Ovary (tissue), 9 donors: ENCODE results near the gene CIAPIN1. TPM values are rescaled to one million over a fixed set of nuclear protein-coding genes. Genes with fewer than 3 reads are reported as not detected.

Experiments used
- DNase-seq, 5 donors: peaks; one replicate each; pipeline ENCODE4 v3.0.0-alpha.2; 2019 to 2020
- H3K27ac ChIP-seq, 2 donors: fragments of 200-600 bp; one replicate each; pipeline versions ENCODE4 v1.5.1 to v1.8.0; 2019 to 2022
- H3K27me3 ChIP-seq: fragments of 200-600 bp; one replicate; pipeline ENCODE4 v1.8.0; 2022
- H3K36me3 ChIP-seq: fragments of 200-600 bp; sonication (generic); one replicate; pipeline ENCODE4 v1.5.1; 2019
- H3K4me1 ChIP-seq: one replicate; pipeline ENCODE4 v1.8.1; 2013; ENCODE audit warnings: mild to moderate bottlenecking, moderate library complexity; ENCODE audit not compliant: insufficient read depth
- H3K4me3 ChIP-seq: fragments of 200-600 bp; sonication (generic); one replicate; pipeline ENCODE4 v1.5.1; 2017
- H3K9me3 ChIP-seq, 2 donors: fragments of 200-600 bp in 1 of 2; sonication (generic) in 1 of 2; one replicate each; pipeline versions ENCODE4 v1.5.1 to v1.8.1; 2013 to 2019; ENCODE audit warnings: mild to moderate bottlenecking in 1 of 2, moderate library complexity in 1 of 2
- EP300 ChIP-seq: sonication (generic); formaldehyde crosslinking; IDR thresholded peaks from one replicate; pipeline ENCODE4 v1.6.1; 2017; ENCODE audit warnings: antibody characterized with exemption
- POLR2A ChIP-seq: fragments of 450-650 bp; IDR thresholded peaks from one replicate; pipeline ENCODE4 v1.6.1; 2017; ENCODE audit warnings: antibody characterized with exemption, mild to moderate bottlenecking, moderate library complexity
- WGBS, 3 donors: extraction: QIAGEN DNeasy Blood & Tissue Kit in 1 of 3; methylation state at CpG; one replicate each; pipeline versions ENCODE4 v1.1.5 to v1.1.7; 2013 to 2017; 5-methylcytosine and 5-hydroxymethylcytosine counted together
- intact Hi-C, 4 donors: fragments of 100-400 bp; cut with DNase I; formaldehyde crosslinking; loops; one replicate each; pipeline versions ENCODE4 v1.11.0 to v1.15.1; 2022 to 2023
- polyA plus RNA-seq, 2 donors: library from polyadenylated mRNA; stranded (reverse); fragments of 200-250 nt in 1 of 2; fragments of 350-450 nt in 1 of 2; fragmentation: Illumina TruSeq in 1 of 2; extraction: RNeasy Lipid Tissue Mini Kit (QIAGEN cat#74804) in 1 of 2; gene quantifications; one replicate each; pipeline ENCODE4 v1.2.3, GENCODE V29; 2013 to 2014
- total RNA-seq, 7 donors: library from RNA; depleted of rRNA in 2 of 7; stranded (reverse); fragments of >200 nt in 2 of 7; fragmentation: NEBNext Ultra II Directional in 3 of 7; extraction: Animal tissue kit (Norgen Biotek cat#: 25700) in 3 of 7; gene quantifications; one replicate each; pipeline versions ENCODE4 v1.1.0 to v1.2.4, GENCODE V29; 2016 to 2023
- TF ChIP-seq, protein P1 (sequence below), 3 donors: fragments of 450-650 bp in 2 of 3; fragments of 200-600 bp in 1 of 3; IDR thresholded peaks; one replicate each; pipeline versions ENCODE4 v1.5.1 to v1.8.0; 2016 to 2022; ENCODE audit warnings: antibody characterized with exemption in 3 of 3, mild to moderate bottlenecking in 1 of 3
- donor health status: DM: no; HTN: no; CAD: no; lungs with moderate emphysema.
- donor health status: DM: no; HTN: no; CAD: no.
- donor health status: Bipolar disorder and iron deficiency.
- donor health status: DM: yes; HTN: yes; CAD: no.
- donor health status: DM: no; HTN: no; CAD: no.
- donor health status: DM: yes; HTN: yes; CAD: no.

CIAPIN1 gene
- total and polyA plus RNA-seq, 9 donors = 9.2 to 33.5 (median 20.8) TPM

- TF ChIP-seq EP300 (no peak), POLR2A (no peak)
- TF ChIP-seq, protein P1, sequence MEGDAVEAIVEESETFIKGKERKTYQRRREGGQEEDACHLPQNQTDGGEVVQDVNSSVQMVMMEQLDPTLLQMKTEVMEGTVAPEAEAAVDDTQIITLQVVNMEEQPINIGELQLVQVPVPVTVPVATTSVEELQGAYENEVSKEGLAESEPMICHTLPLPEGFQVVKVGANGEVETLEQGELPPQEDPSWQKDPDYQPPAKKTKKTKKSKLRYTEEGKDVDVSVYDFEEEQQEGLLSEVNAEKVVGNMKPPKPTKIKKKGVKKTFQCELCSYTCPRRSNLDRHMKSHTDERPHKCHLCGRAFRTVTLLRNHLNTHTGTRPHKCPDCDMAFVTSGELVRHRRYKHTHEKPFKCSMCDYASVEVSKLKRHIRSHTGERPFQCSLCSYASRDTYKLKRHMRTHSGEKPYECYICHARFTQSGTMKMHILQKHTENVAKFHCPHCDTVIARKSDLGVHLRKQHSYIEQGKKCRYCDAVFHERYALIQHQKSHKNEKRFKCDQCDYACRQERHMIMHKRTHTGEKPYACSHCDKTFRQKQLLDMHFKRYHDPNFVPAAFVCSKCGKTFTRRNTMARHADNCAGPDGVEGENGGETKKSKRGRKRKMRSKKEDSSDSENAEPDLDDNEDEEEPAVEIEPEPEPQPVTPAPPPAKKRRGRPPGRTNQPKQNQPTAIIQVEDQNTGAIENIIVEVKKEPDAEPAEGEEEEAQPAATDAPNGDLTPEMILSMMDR (IDR thresholded peaks at IDR 0.05) = no peak
- intact Hi-C loops = no loop called here
- Histone ChIP-seq H3K36me3 (no peaks in the 10 kb centered on the region), H3K4me3 (no peak overlapping the region), H3K9me3 (no peaks in the 10 kb centered on the region), H3K4me1 (no peaks in the 10 kb centered on the region), H3K27me3 (no peaks in the 10 kb centered on the region), H3K27ac (no peak overlapping the region)
- WGBS, 3 donors = 59 to 80% (median 73%) methylated on average over 7 of the region's 7 CpGs
- DNase-seq = no peak
Observed at GRCh38 chr16:57388359-57389086, 58.7 kb downstream of the CIAPIN1 start.

DNA sequence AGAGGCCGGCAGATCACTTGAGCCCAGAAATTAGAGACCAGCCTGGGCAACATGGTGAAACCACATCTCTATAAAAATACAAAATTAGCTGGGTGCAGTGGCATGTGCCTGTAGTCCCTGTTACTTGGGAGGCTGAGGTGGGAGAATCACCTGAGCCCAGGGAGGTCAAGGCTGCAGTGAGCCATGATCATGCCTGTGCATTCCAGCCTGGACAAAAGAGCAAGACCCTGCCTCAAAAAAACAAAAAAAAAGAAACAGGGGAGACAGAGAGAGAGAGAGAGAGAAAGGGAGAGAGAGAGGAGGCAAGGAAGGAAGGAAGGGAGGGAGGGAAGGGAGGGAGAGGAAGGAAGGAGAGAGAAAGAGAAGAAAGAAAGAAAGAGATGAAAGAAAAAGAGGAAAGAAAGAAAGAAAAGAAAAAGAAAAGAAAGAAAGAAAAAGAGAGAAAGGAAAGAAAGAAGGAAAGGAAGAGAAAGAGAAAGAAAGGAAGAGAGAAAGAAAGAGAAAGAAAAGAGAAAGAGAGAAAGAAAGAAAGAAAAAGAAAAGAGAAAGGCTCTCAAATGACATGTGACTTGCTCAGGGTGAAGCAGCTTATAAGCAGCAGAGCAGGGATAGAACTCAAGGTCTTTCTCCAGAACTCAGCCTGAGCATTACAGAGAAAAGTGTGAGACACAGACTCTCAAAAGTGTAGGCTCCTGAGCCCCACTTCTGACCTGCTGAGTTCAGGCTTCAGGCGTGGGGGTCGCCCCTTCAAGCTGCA is 59.4 kb downstream of the CIAPIN1 start:
- H3K27ac ChIP-seq = no peak overlapping the region
- TF ChIP-seq, protein P1 (IDR thresholded peaks at IDR 0.05) = no peak
- TF ChIP-seq POLR2A = no peak
- TF ChIP-seq EP300 = no peak
- intact Hi-C loops = no loop called here
- no peaks in the 10 kb centered on the region for H3K27me3 ChIP-seq
- H3K36me3 ChIP-seq = no peaks in the 10 kb centered on the region
- WGBS, 3 donors = 63 to 85% (median 78%) methylated on average over 3 of the region's 3 CpGs
- no peak overlapping the region for H3K4me3 ChIP-seq
- no peak for DNase-seq
- no peaks in the 10 kb centered on the region for H3K9me3 ChIP-seq
- H3K4me1 ChIP-seq = no peaks in the 10 kb centered on the region

DNA sequence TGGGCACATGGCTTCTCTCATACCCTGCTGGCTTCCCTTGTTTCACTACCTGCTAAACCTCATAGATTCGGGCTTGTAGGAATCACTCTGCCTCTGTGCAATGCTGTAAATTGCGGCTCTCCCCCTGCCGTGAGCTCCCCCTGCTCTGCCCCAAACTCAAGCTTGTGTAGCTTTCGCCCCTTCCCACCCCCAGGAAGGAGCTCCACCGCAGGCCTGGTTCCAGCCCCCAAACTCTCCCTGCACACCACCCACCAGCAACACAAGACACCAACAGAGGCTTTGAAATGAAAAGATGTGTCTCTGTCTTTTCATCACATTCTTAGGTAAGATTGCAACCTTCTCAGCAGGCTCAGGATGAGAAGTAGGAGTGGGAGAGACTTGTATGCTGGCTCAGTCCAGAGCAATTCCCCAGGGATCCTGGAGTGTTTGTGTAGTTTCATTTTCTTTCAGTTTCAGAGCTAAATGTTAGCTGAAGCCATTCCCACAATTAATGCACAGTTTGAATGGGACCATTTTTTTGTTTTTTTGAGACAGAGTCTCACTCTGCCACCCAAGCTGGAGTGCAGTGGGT is 60.7 kb downstream of the CIAPIN1 start:
- WGBS, 3 donors = 51 to 67% (median 58%) methylated on average over 5 of the region's 5 CpGs
- no peaks in the 10 kb centered on the region for H3K27me3 ChIP-seq

GRCh38 chr16:57385083-57385482 is 62.1 kb downstream of the CIAPIN1 start:
- TF ChIP-seq EP300 (no peak), POLR2A (no peak)
- TF ChIP-seq, protein P1 (IDR thresholded peaks at IDR 0.05) = no peak
- Histone ChIP-seq H3K27ac (no peak overlapping the region), H3K27me3 (no peaks in the 10 kb centered on the region), H3K4me3 (no peak overlapping the region), H3K4me1 (no peaks in the 10 kb centered on the region), H3K9me3 (no peaks in the 10 kb centered on the region), H3K36me3 (no peaks in the 10 kb centered on the region)
- WGBS, 3 donors = 78 to 97% (median 83%) methylated on average over 5 of the region's 5 CpGs
- no peak for DNase-seq
- intact Hi-C loops = no loop called here

More for the DNA sequence above, 60.7 kb downstream of the CIAPIN1 start:
- Histone ChIP-seq H3K36me3 (no peaks in the 10 kb centered on the region), H3K4me3 (no peak overlapping the region), H3K27ac (no peak overlapping the region), H3K4me1 (no peaks in the 10 kb centered on the region), H3K9me3 (no peaks in the 10 kb centered on the region)
- intact Hi-C loops = no loop called here
- TF ChIP-seq EP300 (no peak), POLR2A (no peak)
- TF ChIP-seq, protein P1 (IDR thresholded peaks at IDR 0.05) = no peak
- DNase-seq = no peak
